ENCODE measurements around the gene NFASC. TPM values are rescaled to one million over a fixed set of nuclear protein-coding genes. Genes with fewer than 3 reads are reported as not detected.

NFASC gene
- total RNA-seq, 4 donors from 2014 or later, result 0.68 to 2.8 (median 1.7) TPM

DNA sequence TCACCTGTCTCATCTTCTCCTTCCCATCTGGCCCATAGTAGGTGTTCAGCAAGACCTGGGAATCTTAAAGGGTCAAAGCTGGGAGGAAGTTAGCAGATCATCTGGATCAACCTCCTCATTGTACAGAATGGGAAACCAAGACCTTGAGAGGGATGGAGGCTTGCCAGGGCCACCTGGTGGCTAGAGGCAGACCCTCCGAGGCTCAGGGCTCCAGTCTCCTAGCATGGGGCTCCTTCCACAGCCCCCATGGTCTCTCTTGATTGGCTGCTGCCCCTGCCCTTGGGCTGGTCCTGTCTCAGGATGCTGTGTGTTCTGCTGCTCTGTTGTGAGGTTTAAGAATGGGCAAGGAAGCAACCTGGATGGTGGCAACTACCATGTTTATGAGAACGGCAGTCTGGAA is 103.7 kb downstream of the NFASC start:
- no peak for TF ChIP-seq CTCF (IDR thresholded peaks at IDR 0.05; ENCODE audit: low read depth)

DNA sequence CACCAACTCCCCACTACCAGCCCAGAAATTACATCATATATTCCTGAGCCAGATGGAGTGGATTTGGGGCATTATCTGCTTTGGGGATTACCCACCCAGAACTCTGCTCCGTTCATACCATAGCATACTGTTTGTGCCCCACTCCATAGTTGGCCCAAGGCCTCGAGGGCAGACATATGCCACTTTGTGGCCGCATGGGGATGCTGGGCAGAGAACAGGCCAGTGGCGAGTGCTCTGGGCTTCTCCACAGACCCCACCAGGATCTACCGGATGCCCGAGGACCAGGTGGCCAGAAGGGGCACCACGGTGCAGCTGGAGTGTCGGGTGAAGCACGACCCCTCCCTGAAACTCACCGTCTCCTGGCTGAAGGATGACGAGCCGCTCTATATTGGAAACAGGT is 104.4 kb downstream of the NFASC start:
- no peak for TF ChIP-seq CTCF (IDR thresholded peaks at IDR 0.05; ENCODE audit: low read depth)

- TF ChIP-seq CTCF (IDR thresholded peaks at IDR 0.05; ENCODE audit: low read depth), result no peak
These were observed 105.0 kb downstream of the NFASC start for GRCh38 chr1:204975568-204976235.

DNA sequence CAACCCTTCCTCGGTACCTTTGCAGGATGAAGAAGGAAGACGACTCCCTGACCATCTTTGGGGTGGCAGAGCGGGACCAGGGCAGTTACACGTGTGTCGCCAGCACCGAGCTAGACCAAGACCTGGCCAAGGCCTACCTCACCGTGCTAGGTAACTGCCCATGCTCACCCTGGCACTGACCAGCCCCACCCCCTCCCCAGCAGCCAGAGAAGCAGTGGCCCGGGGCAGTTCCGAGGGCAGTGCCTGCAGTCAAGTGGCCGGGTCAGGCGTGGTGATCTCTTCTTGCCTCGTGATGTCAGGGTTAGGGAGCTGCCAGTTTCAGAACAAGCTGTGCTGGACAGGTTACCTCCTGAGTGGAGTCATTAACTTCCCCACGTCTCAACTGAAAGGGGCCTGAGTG is 106.0 kb downstream of the NFASC start:
- no peak for TF ChIP-seq CTCF (IDR thresholded peaks at IDR 0.05; ENCODE audit: low read depth)

DNA sequence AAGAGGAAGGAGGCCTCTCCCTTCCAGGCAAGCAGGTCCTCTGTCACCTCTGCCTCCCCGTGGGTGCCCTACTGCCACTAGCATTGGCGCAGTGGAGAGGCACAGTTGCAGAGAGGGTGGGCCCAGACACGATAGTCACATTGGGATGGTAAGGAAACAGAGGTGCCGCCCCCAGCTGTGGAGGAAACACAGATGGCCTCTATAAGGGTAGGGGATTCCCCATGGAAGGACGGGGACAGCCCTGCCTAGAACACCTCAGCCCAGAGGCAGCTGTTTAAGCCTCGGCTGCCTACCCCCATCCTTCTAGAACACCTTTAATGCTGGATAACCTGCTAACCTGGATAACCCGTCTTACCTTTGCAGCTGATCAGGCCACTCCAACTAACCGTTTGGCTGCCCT is 106.7 kb downstream of the NFASC start:
- TF ChIP-seq CTCF (IDR thresholded peaks at IDR 0.05; ENCODE audit: low read depth), result no peak

GRCh38 chr1:204978782-204979181 is 108.1 kb downstream of the NFASC start:
- TF ChIP-seq CTCF (IDR thresholded peaks at IDR 0.05; ENCODE audit: low read depth), result no peak

DNA sequence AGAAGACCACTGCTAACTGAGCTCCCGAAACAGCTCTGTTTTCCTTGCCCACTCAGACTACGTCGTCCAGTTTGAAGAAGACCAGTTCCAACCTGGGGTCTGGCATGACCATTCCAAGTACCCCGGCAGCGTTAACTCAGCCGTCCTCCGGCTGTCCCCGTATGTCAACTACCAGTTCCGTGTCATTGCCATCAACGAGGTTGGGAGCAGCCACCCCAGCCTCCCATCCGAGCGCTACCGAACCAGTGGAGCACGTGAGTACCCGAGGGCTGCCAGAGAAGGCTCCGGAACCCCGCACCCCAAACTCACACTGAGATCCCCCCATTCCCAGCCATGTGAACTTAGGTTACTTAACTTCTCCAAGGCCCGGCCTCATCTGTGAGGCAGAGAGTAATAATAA is 108.6 kb downstream of the NFASC start:
- TF ChIP-seq CTCF (IDR thresholded peaks at IDR 0.05; ENCODE audit: low read depth), result no peak
